Measurements from ENCODE around the gene MRPL51. TPM values are rescaled to one million over a fixed set of nuclear protein-coding genes. Genes with fewer than 3 reads are reported as not detected.

Gene MRPL51
- total and polyA plus RNA-seq, 2 of the 8 experiments (the other 6 are each of a cell fraction or from before 2014, with no cell fraction given), result 119 to 331 TPM

DNA sequence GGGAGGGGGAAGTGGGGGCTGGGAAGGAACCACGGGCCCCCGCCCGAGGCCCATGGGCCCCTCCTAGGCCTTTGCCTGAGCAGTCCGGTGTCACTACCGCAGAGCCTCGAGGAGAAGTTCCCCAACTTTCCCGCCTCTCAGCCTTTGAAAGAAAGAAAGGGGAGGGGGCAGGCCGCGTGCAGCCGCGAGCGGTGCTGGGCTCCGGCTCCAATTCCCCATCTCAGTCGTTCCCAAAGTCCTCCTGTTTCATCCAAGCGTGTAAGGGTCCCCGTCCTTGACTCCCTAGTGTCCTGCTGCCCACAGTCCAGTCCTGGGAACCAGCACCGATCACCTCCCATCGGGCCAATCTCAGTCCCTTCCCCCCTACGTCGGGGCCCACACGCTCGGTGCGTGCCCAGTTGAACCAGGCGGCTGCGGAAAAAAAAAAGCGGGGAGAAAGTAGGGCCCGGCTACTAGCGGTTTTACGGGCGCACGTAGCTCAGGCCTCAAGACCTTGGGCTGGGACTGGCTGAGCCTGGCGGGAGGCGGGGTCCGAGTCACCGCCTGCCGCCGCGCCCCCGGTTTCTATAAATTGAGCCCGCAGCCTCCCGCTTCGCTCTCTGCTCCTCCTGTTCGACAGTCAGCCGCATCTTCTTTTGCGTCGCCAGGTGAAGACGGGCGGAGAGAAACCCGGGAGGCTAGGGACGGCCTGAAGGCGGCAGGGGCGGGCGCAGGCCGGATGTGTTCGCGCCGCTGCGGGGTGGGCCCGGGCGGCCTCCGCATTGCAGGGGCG lies 41.0 kb upstream of the MRPL51 start, which contains the start of gene GAPDH (continued):
- TF ChIP-seq USF2 (IDR thresholded peaks at IDR 0.05; ENCODE audit: low read length) (no peak), SIN3A (conservative IDR thresholded peaks at IDR 0.05 in 1 of 2, IDR thresholded peaks at IDR 0.05 in 1 of 2; ENCODE audit: low read depth in 1 of 2, low read length in 2 of 2) (peak; percentile 59 to 75; a peak in 3 of 4 replicates), HDAC2 (IDR thresholded peaks at IDR 0.05; ENCODE audit: borderline replicate concordance in 1 of 2, low read depth in 2 of 2, low read length in 2 of 2) (no peak; a peak in 1 of 4 replicates), PHF8 (conservative IDR thresholded peaks at IDR 0.05; ENCODE audit: low read depth, low read length) (peak; percentile 97), GTF2F1 (IDR thresholded peaks at IDR 0.05; ENCODE audit: borderline replicate concordance, low read depth, low read length) (peak; percentile 97), TBP (IDR thresholded peaks at IDR 0.05; ENCODE audit: low read depth, low read length) (peak; percentile 97), BACH1 (IDR thresholded peaks at IDR 0.05; ENCODE audit: low read length) (no peak; the same call in 1 of the 2 replicates), JUN (IDR thresholded peaks at IDR 0.05; ENCODE audit: low read depth, low read length) (no peak), TAF1 (IDR thresholded peaks at IDR 0.05; ENCODE audit: low read depth, low read length) (peak; percentile 97), SAP30 (IDR thresholded peaks at IDR 0.05; ENCODE audit: insufficient read depth, insufficient replicate concordance, low read length) (no peak), MAFK (IDR thresholded peaks at IDR 0.05; ENCODE audit: low read depth, low read length) (peak; percentile 67; the same call in 1 of the 2 replicates), TAF7 (optimal IDR thresholded peaks at IDR 0.05; ENCODE audit: borderline replicate concordance, low read depth, low read length) (peak; percentile 99), ATF2 (IDR thresholded peaks at IDR 0.05; ENCODE audit: low read length) (no peak), TEAD4 (IDR thresholded peaks at IDR 0.05; ENCODE audit: low read depth, low read length) (no peak)

Data from H1 (cell line).